GM23338 (cell line): ENCODE results near the gene NUMB. TPM values are rescaled to one million over a fixed set of nuclear protein-coding genes. Genes with fewer than 3 reads are reported as not detected.

Experiments
- ATAC-seq: fragments of 200-7000 bp; cut with Tn5 transposase; 3 replicates; pipeline ENCODE4 v1.9.1; 2020
- DNase-seq: peaks from one replicate; pipeline ENCODE4 v3.0.0-alpha.2; 2015; ENCODE audit warnings: low spot score
- H2AFZ ChIP-seq: fragments of 200-600 bp; sonication (generic); 2 replicates; pipeline ENCODE4 v1.8.0; 2016; ENCODE audit warnings: antibody characterized with exemption, mild to moderate bottlenecking, moderate library complexity
- H3F3A ChIP-seq: fragments of 200-600 bp; sonication (generic); replicated peaks from 2 replicates; pipeline ENCODE4 v1.8.0; 2017; ENCODE audit warnings: antibody characterized with exemption, mixed run types, low read depth
- H3K27ac ChIP-seq: fragments of 200-600 bp; sonication (generic); 2 replicates; pipeline ENCODE4 v1.6.1; 2016; ENCODE audit warnings: low read depth
- H3K27me3 ChIP-seq: fragments of 200-600 bp; sonication (generic); 2 replicates; pipeline ENCODE4 v1.8.0; 2016; ENCODE audit warnings: mild to moderate bottlenecking, mixed run types, moderate library complexity; ENCODE audit not compliant: insufficient read depth
- H3K36me3 ChIP-seq: fragments of 200-600 bp; sonication (generic); 2 replicates; pipeline ENCODE4 v1.8.0; 2016; ENCODE audit warnings: mild to moderate bottlenecking; ENCODE audit not compliant: insufficient read depth
- H3K4me1 ChIP-seq: fragments of 200-600 bp; sonication (generic); 2 replicates; pipeline ENCODE4 v1.8.0; 2016; ENCODE audit warnings: mild to moderate bottlenecking, moderate library complexity; ENCODE audit not compliant: insufficient read depth
- H3K4me2 ChIP-seq: fragments of 200-600 bp; sonication (generic); 2 replicates; pipeline ENCODE4 v1.7.1; 2017; ENCODE audit warnings: mixed run types
- H3K4me3 ChIP-seq: fragments of 200-600 bp; sonication (generic); 2 replicates; pipeline ENCODE4 v1.6.1; 2016; ENCODE audit warnings: mixed run types
- H3K79me2 ChIP-seq: fragments of 200-600 bp; sonication (generic); replicated peaks from 2 replicates; pipeline ENCODE4 v1.8.0; 2017; ENCODE audit warnings: mild to moderate bottlenecking; ENCODE audit not compliant: insufficient read depth
- H3K9me2 ChIP-seq: fragments of 200-600 bp; sonication (generic); 2 replicates; pipeline ENCODE4 v1.8.0; 2017; ENCODE audit not compliant: insufficient read depth
- H4K20me1 ChIP-seq: fragments of 200-600 bp; sonication (generic); replicated peaks from 2 replicates; pipeline ENCODE4 v1.8.0; 2017; ENCODE audit warnings: mild to moderate bottlenecking; ENCODE audit not compliant: insufficient read depth
- H3K27ac Mint-ChIP-seq: 2 replicates; pipeline ENCODE4 v1.8.0; 2020; ENCODE audit warnings: inconsistent platforms, mild to moderate bottlenecking, moderate library complexity, mixed read lengths
- H3K27me3 Mint-ChIP-seq: 3 replicates; pipeline ENCODE4 v1.8.0; 2022; ENCODE audit warnings: low read depth, mild to moderate bottlenecking, moderate library complexity, mixed read lengths, inconsistent platforms; ENCODE audit not compliant: insufficient read depth, poor library complexity
- H3K36me3 Mint-ChIP-seq: 3 replicates; pipeline ENCODE4 v1.8.0; 2021; ENCODE audit warnings: low read depth, mild to moderate bottlenecking, inconsistent platforms, moderate library complexity, mixed read lengths
- H3K4me1 Mint-ChIP-seq: 3 replicates; pipeline ENCODE4 v1.8.0; 2020; ENCODE audit warnings: mild to moderate bottlenecking, inconsistent platforms, mixed read lengths
- H3K4me3 Mint-ChIP-seq: 3 replicates; pipeline ENCODE4 v1.8.0; 2021; ENCODE audit warnings: moderate library complexity, mild to moderate bottlenecking, inconsistent platforms, mixed read lengths
- H3K9me3 Mint-ChIP-seq: 3 replicates; pipeline ENCODE4 v1.8.0; 2020; ENCODE audit warnings: moderate library complexity, mild to moderate bottlenecking, inconsistent platforms, mixed read lengths
- CREB1 ChIP-seq: fragments of 250-450 bp; sonication (Bioruptor Pico); IDR thresholded peaks from 2 replicates; pipeline ENCODE4 v1.5.0; 2020; ENCODE audit warnings: low read depth, mild to moderate bottlenecking, moderate library complexity
- ETS1 ChIP-seq: IDR thresholded peaks from 2 replicates; pipeline ENCODE4 v1.6.1; 2016; ENCODE audit warnings: antibody characterized with exemption
- EZH2 ChIP-seq: fragments of 200-600 bp; sonication (generic); IDR thresholded peaks from one replicate; pipeline ENCODE4 v1.8.0; 2017; ENCODE audit warnings: antibody characterized with exemption, mild to moderate bottlenecking, low read depth; ENCODE audit not compliant: unreplicated experiment
- EZH2phosphoT487 ChIP-seq: fragments of 200-600 bp; sonication (generic); IDR thresholded peaks from one replicate; pipeline ENCODE4 v1.8.1; 2018; ENCODE audit warnings: antibody characterized with exemption; ENCODE audit not compliant: unreplicated experiment
- JUNB ChIP-seq: IDR thresholded peaks from one replicate; pipeline ENCODE4 v1.6.1; 2016; ENCODE audit warnings: antibody characterized with exemption; ENCODE audit not compliant: unreplicated experiment
- NANOG ChIP-seq: IDR thresholded peaks from 2 replicates; pipeline ENCODE4 v1.6.1; 2016; ENCODE audit warnings: antibody characterized with exemption, borderline replicate concordance
- POLR2AphosphoS5 ChIP-seq: IDR thresholded peaks from 2 replicates; pipeline ENCODE4 v1.6.1; 2016; ENCODE audit warnings: antibody characterized with exemption, low read depth
- REST ChIP-seq: IDR thresholded peaks from one replicate; pipeline ENCODE4 v1.6.1; 2018; ENCODE audit warnings: antibody characterized with exemption; ENCODE audit not compliant: unreplicated experiment
- STAT1 ChIP-seq: IDR thresholded peaks from one replicate; pipeline ENCODE4 v1.6.1; 2016; ENCODE audit warnings: antibody characterized with exemption; ENCODE audit not compliant: unreplicated experiment
- ZNF114 ChIP-seq: fragments of 250-450 bp; sonication (Bioruptor Pico); IDR thresholded peaks from 2 replicates; pipeline ENCODE4 v1.5.0; 2020; ENCODE audit warnings: mild to moderate bottlenecking, moderate library complexity
- ZNF331 ChIP-seq: fragments of 250-450 bp; sonication (Bioruptor Pico); IDR thresholded peaks from 2 replicates; pipeline ENCODE4 v1.5.0; 2020; ENCODE audit warnings: low read depth, mild to moderate bottlenecking, moderate library complexity
- ZNF462 ChIP-seq: fragments of 250-450 bp; sonication (Bioruptor Pico); IDR thresholded peaks from 2 replicates; pipeline ENCODE4 v1.5.0; 2020; ENCODE audit warnings: mild to moderate bottlenecking, moderate library complexity
- polyA plus RNA-seq: library from polyadenylated mRNA; unstranded; fragments of >200 nt; fragmentation: Nextera tagmentation; extraction: Ambion mirVana; gene quantifications from 2 replicates; pipeline ENCODE4 v1.2.1, GENCODE V29; 2016
- total RNA-seq: library from RNA; depleted of rRNA; stranded (reverse); fragments of >200 nt; shearing (Covaris generic); gene quantifications from 2 replicates; pipeline ENCODE4 v1.2.3, GENCODE V29; 2014
- TF ChIP-seq, protein P1 (sequence below), 2 experiments: fragments of 200-600 bp in 1 of 2; sonication (generic) in 1 of 2; conservative IDR thresholded peaks; 2 replicates each; pipeline versions ENCODE4 v1.5.1 to v1.6.1; 2016 to 2017; ENCODE audit warnings: antibody characterized with exemption in 2 of 2, low read depth in 2 of 2, mild to moderate bottlenecking in 2 of 2, moderate library complexity in 1 of 2

Gene NUMB
- total and polyA plus RNA-seq, 2 experiments from 2014 or later, result 32.1 to 36.7 TPM

DNA sequence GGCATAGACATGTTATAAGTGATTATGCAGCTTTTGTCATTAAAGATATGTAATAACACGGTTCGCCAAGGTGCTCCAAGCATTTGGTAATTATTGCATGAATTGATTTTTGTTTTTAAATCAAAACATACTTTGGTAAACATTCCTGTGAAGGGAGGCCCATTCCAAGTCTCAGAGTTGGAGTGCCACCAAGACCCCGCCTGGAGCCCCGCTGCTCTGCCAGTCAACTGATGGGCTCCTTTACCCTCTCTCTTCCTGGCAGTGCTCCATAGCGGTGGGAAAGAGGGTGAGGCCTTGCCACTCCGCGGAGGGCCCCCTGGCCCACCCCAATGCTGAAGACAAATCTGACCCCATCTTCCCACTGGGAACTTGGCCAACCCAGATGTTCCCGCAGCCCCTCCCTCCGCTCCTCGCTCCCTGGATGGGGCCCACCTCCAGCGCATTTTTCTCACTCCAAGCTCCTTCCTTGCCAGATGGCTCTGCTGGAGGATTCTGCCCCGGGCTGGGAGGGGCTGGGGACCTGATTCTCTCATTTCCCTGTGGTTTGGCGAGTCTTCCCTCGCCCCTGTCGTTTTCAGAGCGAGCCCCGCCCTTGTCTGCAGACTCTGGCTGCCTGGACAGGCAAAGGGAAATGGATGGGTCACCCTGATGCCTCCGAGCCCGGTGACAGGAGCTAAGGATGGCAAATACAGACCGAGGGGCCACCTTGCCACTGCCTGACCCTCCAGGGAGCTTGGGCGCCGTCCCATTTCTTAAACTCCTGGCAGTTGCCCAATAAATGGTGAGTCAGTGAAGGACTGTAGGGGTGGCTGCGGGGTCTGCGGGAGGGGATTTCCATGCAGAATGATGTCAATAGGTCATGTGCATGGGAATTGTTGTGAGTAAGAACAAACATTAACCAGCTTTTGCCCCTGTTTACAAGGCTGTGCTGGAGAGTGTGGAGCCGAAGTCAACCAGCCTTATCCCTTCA lies 230.2 kb downstream of the NUMB start:
- Mint-ChIP-seq H3K9me3 (no peaks in the 10 kb centered on the region), H3K36me3 (no peaks in the 10 kb centered on the region), H3K4me1 (peaks cover 27% of the 10 kb centered on the region), H3K27me3 (peaks cover 20% of the 10 kb centered on the region), H3K4me3 (no peak overlapping the region), H3K27ac (no peak overlapping the region)
- TF ChIP-seq NANOG, result no peak
- no peak for TF ChIP-seq EZH2phosphoT487
- no peak for TF ChIP-seq ZNF331 (CRISPR knock-in tag)
- no peak for TF ChIP-seq POLR2AphosphoS5
- TF ChIP-seq JUNB, result no peak
- TF ChIP-seq, protein P1, sequence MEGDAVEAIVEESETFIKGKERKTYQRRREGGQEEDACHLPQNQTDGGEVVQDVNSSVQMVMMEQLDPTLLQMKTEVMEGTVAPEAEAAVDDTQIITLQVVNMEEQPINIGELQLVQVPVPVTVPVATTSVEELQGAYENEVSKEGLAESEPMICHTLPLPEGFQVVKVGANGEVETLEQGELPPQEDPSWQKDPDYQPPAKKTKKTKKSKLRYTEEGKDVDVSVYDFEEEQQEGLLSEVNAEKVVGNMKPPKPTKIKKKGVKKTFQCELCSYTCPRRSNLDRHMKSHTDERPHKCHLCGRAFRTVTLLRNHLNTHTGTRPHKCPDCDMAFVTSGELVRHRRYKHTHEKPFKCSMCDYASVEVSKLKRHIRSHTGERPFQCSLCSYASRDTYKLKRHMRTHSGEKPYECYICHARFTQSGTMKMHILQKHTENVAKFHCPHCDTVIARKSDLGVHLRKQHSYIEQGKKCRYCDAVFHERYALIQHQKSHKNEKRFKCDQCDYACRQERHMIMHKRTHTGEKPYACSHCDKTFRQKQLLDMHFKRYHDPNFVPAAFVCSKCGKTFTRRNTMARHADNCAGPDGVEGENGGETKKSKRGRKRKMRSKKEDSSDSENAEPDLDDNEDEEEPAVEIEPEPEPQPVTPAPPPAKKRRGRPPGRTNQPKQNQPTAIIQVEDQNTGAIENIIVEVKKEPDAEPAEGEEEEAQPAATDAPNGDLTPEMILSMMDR (conservative IDR thresholded peaks at IDR 0.05; ENCODE audit: low read depth in 2 of 2), result no peak
- TF ChIP-seq EZH2, result no peak
- no peak for TF ChIP-seq ZNF114 (CRISPR knock-in tag)
- no peak for TF ChIP-seq STAT1
- TF ChIP-seq ZNF462 (CRISPR knock-in tag), result no peak
- no peak for TF ChIP-seq REST
- no peak for TF ChIP-seq ETS1
- TF ChIP-seq CREB1, result no peak
- Histone ChIP-seq H3K4me1 (peaks cover 20% of the 10 kb centered on the region), H3K4me2 (no peak overlapping the region; the same call in 1 of the 2 replicates), H4K20me1 (no peaks in the 10 kb centered on the region; the same call in 1 of the 2 replicates), H3K9me2 (no peaks in the 10 kb centered on the region), H3K36me3 (no peaks in the 10 kb centered on the region), H3K4me3 (no peak overlapping the region), H2AFZ (no peak overlapping the region), H3K79me2 (no peaks in the 10 kb centered on the region), H3F3A (no peaks in the 10 kb centered on the region), H3K27ac (0 out of 2 replicates have a peak overlapping the region, but pooled peaks have one; percentile 14), H3K27me3 (no peaks in the 10 kb centered on the region)
- DNase-seq (peak; percentile 67), ATAC-seq (peak; percentile 47)
